ENCODE results near the gene GLDC. TPM values are rescaled to one million over a fixed set of nuclear protein-coding genes. Genes with fewer than 3 reads are reported as not detected.

GLDC gene
- total RNA-seq, 4 donors from 2014 or later, result 1.1 to 21.6 (median 10.2) TPM

- Histone ChIP-seq H3K27me3 (no peaks in the 10 kb centered on the region), H3K4me1 (no peaks in the 10 kb centered on the region), H3K27ac (no peak overlapping the region), H3K36me3 (no peaks in the 10 kb centered on the region), H3K9me3 (no peaks in the 10 kb centered on the region), H3K4me3 (no peak overlapping the region)
- no peak for TF ChIP-seq CTCF (IDR thresholded peaks at IDR 0.05)
- TF ChIP-seq POLR2A (IDR thresholded peaks at IDR 0.05), result no peak
- whole genome bisulfite sequencing, 2 donors, result 74 to 92% methylated on average over 3 of the region's 3 CpGs
- no peak for DNase-seq
- intact Hi-C loops (cut with DNase I), result loop anchor here (10.0 kb wide), 1 partner anchor 79 kb away; no protein-coding TSS in a partner anchor
Observed at GRCh38 chr9:6664204-6664680, 18.7 kb upstream of the GLDC start.

- no peak for TF ChIP-seq POLR2A (IDR thresholded peaks at IDR 0.05)
- 80 to 81% methylated on average over 4 of the region's 4 CpGs for WGBS, 2 donors
Observed at GRCh38 chr9:6660512-6660911, 15.0 kb upstream of the GLDC start.

GRCh38 chr9:6658628-6659353, 13.3 kb upstream of the GLDC start:
- TF ChIP-seq POLR2A (IDR thresholded peaks at IDR 0.05), result no peak
- no peak for TF ChIP-seq CTCF (IDR thresholded peaks at IDR 0.05)

More at GRCh38 chr9:6660512-6660911, 15.0 kb upstream of the GLDC start:
- Histone ChIP-seq H3K4me3 (no peak overlapping the region), H3K9me3 (no peaks in the 10 kb centered on the region), H3K27ac (no peak overlapping the region), H3K27me3 (no peaks in the 10 kb centered on the region), H3K4me1 (no peaks in the 10 kb centered on the region), H3K36me3 (no peaks in the 10 kb centered on the region)
- intact Hi-C loops (cut with DNase I), result loop anchor here (10.0 kb wide), 1 partner anchor 76 kb away; no protein-coding TSS in a partner anchor
- no peak for DNase-seq

GRCh38 chr9:6656614-6657300, 11.2 kb upstream of the GLDC start:
- Histone ChIP-seq H3K4me1 (no peaks in the 10 kb centered on the region), H3K4me3 (no peak overlapping the region), H3K36me3 (no peaks in the 10 kb centered on the region), H3K9me3 (no peaks in the 10 kb centered on the region), H3K27ac (no peak overlapping the region), H3K27me3 (no peaks in the 10 kb centered on the region)
- 83 to 84% methylated on average over 6 of the region's 6 CpGs for WGBS, 2 donors
- TF ChIP-seq CTCF (IDR thresholded peaks at IDR 0.05) (no peak), POLR2A (IDR thresholded peaks at IDR 0.05) (no peak)
- intact Hi-C loops (cut with DNase I), result no loop called here
- no peak for DNase-seq

More at GRCh38 chr9:6658628-6659353, 13.3 kb upstream of the GLDC start:
- Histone ChIP-seq H3K27me3 (no peaks in the 10 kb centered on the region), H3K4me3 (no peak overlapping the region), H3K4me1 (no peaks in the 10 kb centered on the region), H3K36me3 (no peaks in the 10 kb centered on the region), H3K27ac (no peak overlapping the region), H3K9me3 (no peaks in the 10 kb centered on the region)
- DNase-seq, result no peak
- 70 to 78% methylated on average over 4 of the region's 4 CpGs for WGBS, 2 donors
- intact Hi-C loops (cut with DNase I), result no loop called here

- intact Hi-C loops (cut with DNase I), result no loop called here
- no peak for TF ChIP-seq POLR2A (IDR thresholded peaks at IDR 0.05)
- TF ChIP-seq CTCF (IDR thresholded peaks at IDR 0.05), result no peak
- WGBS, 2 donors, result 85 to 94% methylated on average over 7 of the region's 7 CpGs
Observed at GRCh38 chr9:6655036-6655435, 9.5 kb upstream of the GLDC start.

More at GRCh38 chr9:6655036-6655435, 9.5 kb upstream of the GLDC start:
- no peaks in the 10 kb centered on the region for H3K4me1 ChIP-seq
- no peak overlapping the region for H3K27ac ChIP-seq
- peaks cover 0 to 2% (median 0%) of the 10 kb centered on the region in 4 donors for H3K27me3 ChIP-seq
- H3K9me3 ChIP-seq, result no peaks in the 10 kb centered on the region
- no peak for DNase-seq
- H3K36me3 ChIP-seq, result no peaks in the 10 kb centered on the region
- H3K4me3 ChIP-seq, result no peak overlapping the region
